Colonic mucosa (tissue), 4 donors: ENCODE measurements around the gene STRAP. TPM values are rescaled to one million over a fixed set of nuclear protein-coding genes. Genes with fewer than 3 reads are reported as not detected.
A peak's percentile ranks its signal among the peaks of the same experiment; 100 is the strongest.

Source experiments
- DNase-seq: peaks from one replicate; pipeline ENCODE4 v3.0.0-alpha.2; 2020
- H3K27ac ChIP-seq: fragments of 200-600 bp; one replicate; pipeline ENCODE4 v1.8.0; 2021
- H3K27me3 ChIP-seq: fragments of 200-600 bp; one replicate; pipeline ENCODE4 v1.8.0; 2021
- H3K36me3 ChIP-seq: fragments of 200-600 bp; one replicate; pipeline ENCODE4 v1.8.0; 2021
- H3K4me1 ChIP-seq: fragments of 200-600 bp; one replicate; pipeline ENCODE4 v1.8.0; 2021; ENCODE audit warnings: mild to moderate bottlenecking
- H3K4me3 ChIP-seq: fragments of 200-600 bp; one replicate; pipeline ENCODE4 v1.8.0; 2021
- H3K9ac ChIP-seq, 2 donors: one replicate each; pipeline ENCODE4 v1.7.0; 2013; ENCODE audit warnings: control low read depth in 2 of 2, low read depth in 2 of 2, low read length in 2 of 2
- H3K9me3 ChIP-seq: fragments of 200-600 bp; one replicate; pipeline ENCODE4 v1.8.0; 2021
- CTCF ChIP-seq: fragments of 200-600 bp; IDR thresholded peaks from one replicate; pipeline ENCODE4 v1.8.0; 2022; ENCODE audit warnings: antibody characterized with exemption, mild to moderate bottlenecking
- intact Hi-C: fragments of 100-400 bp; cut with DNase I; formaldehyde crosslinking; loops from one replicate; pipeline ENCODE4 v1.14.1; 2022
- total RNA-seq, 2 donors: library from RNA; stranded (reverse); fragmentation: NEBNext Ultra II Directional in 1 of 2; extraction: Animal tissue kit (Norgen Biotek cat#: 25700) in 1 of 2; gene quantifications; one replicate each; pipeline ENCODE4 v1.2.1, GENCODE V29; 2021
- donor health status: healthy.
- donor health status: DM: no; HTN: no; CAD: no.
- donor health status: DM: no; HTN: no; CAD: no.

STRAP gene
- total RNA-seq, 2 donors from 2014 or later = 85.3 to 108 TPM

- Histone ChIP-seq H3K36me3 (no peaks in the 10 kb centered on the region), H3K9me3 (no peaks in the 10 kb centered on the region), H3K27ac (no peak overlapping the region), H3K4me1 (peaks cover 5% of the 10 kb centered on the region), H3K27me3 (no peaks in the 10 kb centered on the region), H3K9ac (no peak overlapping the region), H3K4me3 (no peak overlapping the region)
- no peak for DNase-seq
- TF ChIP-seq CTCF = no peak
- intact Hi-C loops = loop anchor here (10.0 kb wide), 1 partner anchor 328 kb away; no protein-coding TSS in a partner anchor
These were observed 29.8 kb upstream of the STRAP start for GRCh38 chr12:15852383-15852782.

GRCh38 chr12:15853877-15854276 lies 28.3 kb upstream of the STRAP start:
- DNase-seq = no peak
- Histone ChIP-seq H3K27ac (no peak overlapping the region), H3K4me3 (no peak overlapping the region), H3K9ac (no peak overlapping the region), H3K27me3 (no peaks in the 10 kb centered on the region), H3K9me3 (no peaks in the 10 kb centered on the region), H3K4me1 (peaks cover 5% of the 10 kb centered on the region), H3K36me3 (no peaks in the 10 kb centered on the region)
- no peak for TF ChIP-seq CTCF
- intact Hi-C loops = loop anchor here (10.0 kb wide), 1 partner anchor 329 kb away; no protein-coding TSS in a partner anchor

GRCh38 chr12:15854916-15855315 lies 27.3 kb upstream of the STRAP start:
- no peak for TF ChIP-seq CTCF
- Histone ChIP-seq H3K4me3 (no peak overlapping the region), H3K9ac (no peak overlapping the region), H3K9me3 (no peaks in the 10 kb centered on the region), H3K36me3 (no peaks in the 10 kb centered on the region), H3K27me3 (no peaks in the 10 kb centered on the region), H3K27ac (no peak overlapping the region), H3K4me1 (peaks cover 5% of the 10 kb centered on the region)
- no peak for DNase-seq
- intact Hi-C loops = loop anchor here (10.0 kb wide), 1 partner anchor 330 kb away; no protein-coding TSS in a partner anchor

GRCh38 chr12:15855646-15856045 lies 26.5 kb upstream of the STRAP start:
- no peak overlapping the region for H3K27ac ChIP-seq
- H3K4me3 ChIP-seq = no peak overlapping the region
- no peak overlapping the region for H3K9ac ChIP-seq
- peaks cover 5% of the 10 kb centered on the region for H3K4me1 ChIP-seq
- no peaks in the 10 kb centered on the region for H3K9me3 ChIP-seq
- DNase-seq = no peak
- intact Hi-C loops = loop anchor here (2.0 to 10.0 kb wide), 2 partner anchors 265 to 331 kb away; no protein-coding TSS in a partner anchor
- no peaks in the 10 kb centered on the region for H3K27me3 ChIP-seq
- no peaks in the 10 kb centered on the region for H3K36me3 ChIP-seq
- no peak for TF ChIP-seq CTCF

GRCh38 chr12:15856097-15856982 lies 25.8 kb upstream of the STRAP start:
- TF ChIP-seq CTCF = peak; percentile 76
- Histone ChIP-seq H3K9ac (no peak overlapping the region), H3K27me3 (no peaks in the 10 kb centered on the region), H3K4me3 (no peak overlapping the region), H3K9me3 (no peaks in the 10 kb centered on the region), H3K36me3 (no peaks in the 10 kb centered on the region), H3K4me1 (peaks cover 5% of the 10 kb centered on the region), H3K27ac (no peak overlapping the region)
- intact Hi-C loops = loop anchor here (2.0 to 10.0 kb wide), 2 partner anchors 266 to 332 kb away; no protein-coding TSS in a partner anchor
- peak; percentile 78 for DNase-seq
